Left lung (tissue), 10 donors: ENCODE results near the gene HSBP1L1. TPM values are rescaled to one million over a fixed set of nuclear protein-coding genes. Genes with fewer than 3 reads are reported as not detected.
A peak's percentile ranks its signal among the peaks of the same experiment; 100 is the strongest.
"Not testable (repeated sequence)": the region's sequence is repeated elsewhere in the genome, so short reads cannot be mapped to it uniquely, and the experiment has no call there.

Source experiments
- ATAC-seq: fragments of 200-7000 bp; cut with Tn5 transposase; one replicate; pipeline ENCODE4 v1.9.1; 2020; ENCODE audit warnings: moderate library complexity
- DNase-seq, 4 donors: peaks; one replicate each; pipeline ENCODE4 v3.0.0-alpha.2; 2013 to 2020
- H3K27ac ChIP-seq, 2 donors: fragments of 200-600 bp; sonication (generic) in 1 of 2; one replicate each; pipeline versions ENCODE4 v1.5.0 to v1.8.0; 2020 to 2021
- H3K27me3 ChIP-seq, 2 donors: fragments of 200-600 bp; sonication (generic) in 1 of 2; one replicate each; pipeline versions ENCODE4 v1.5.0 to v1.8.0; 2020 to 2021
- H3K36me3 ChIP-seq, 2 donors: fragments of 200-600 bp; sonication (generic) in 1 of 2; one replicate each; pipeline versions ENCODE4 v1.5.0 to v1.8.0; 2020 to 2021
- H3K4me1 ChIP-seq, 2 donors: fragments of 200-600 bp; one replicate each; pipeline ENCODE4 v1.8.0; 2021
- H3K4me3 ChIP-seq, 2 donors: fragments of 200-600 bp; sonication (generic) in 1 of 2; one replicate each; pipeline versions ENCODE4 v1.5.0 to v1.8.0; 2020 to 2021; ENCODE audit warnings: mild to moderate bottlenecking in 1 of 2
- H3K9me3 ChIP-seq, 2 donors: fragments of 200-600 bp; sonication (generic) in 1 of 2; one replicate each; pipeline versions ENCODE4 v1.5.0 to v1.8.0; 2020 to 2021
- CTCF ChIP-seq, 2 donors: fragments of 200-600 bp; sonication (generic) in 1 of 2; IDR thresholded peaks; one replicate each; pipeline versions ENCODE4 v1.5.0 to v1.8.0; 2021; ENCODE audit warnings: antibody characterized with exemption in 2 of 2
- intact Hi-C, 2 donors: fragments of 100-400 bp; cut with DNase I; formaldehyde crosslinking; loops; one replicate each; pipeline versions ENCODE4 v1.11.2 to v1.14.2; 2022
- polyA plus RNA-seq, 6 donors: library from polyadenylated mRNA; unstranded; fragments of 120-200 nt; gene quantifications; one replicate each; pipeline ENCODE4 v1.2.1, GENCODE V29; 2013; ENCODE audit not compliant: insufficient read length in 6 of 6
- total RNA-seq, 2 donors: library from RNA; stranded (reverse); fragmentation: NEBNext Ultra II Directional; extraction: Animal tissue kit (Norgen Biotek cat#: 25700); gene quantifications; one replicate each; pipeline ENCODE4 v1.2.1, GENCODE V29; 2021
- donor health status: DM: no; HTN: yes; CAD: no.
- donor health status: DM: no; HTN: no; CAD: no.

Gene HSBP1L1
- total and polyA plus RNA-seq, 8 donors, result 21.7 to 38.5 (median 26.5) TPM

DNA sequence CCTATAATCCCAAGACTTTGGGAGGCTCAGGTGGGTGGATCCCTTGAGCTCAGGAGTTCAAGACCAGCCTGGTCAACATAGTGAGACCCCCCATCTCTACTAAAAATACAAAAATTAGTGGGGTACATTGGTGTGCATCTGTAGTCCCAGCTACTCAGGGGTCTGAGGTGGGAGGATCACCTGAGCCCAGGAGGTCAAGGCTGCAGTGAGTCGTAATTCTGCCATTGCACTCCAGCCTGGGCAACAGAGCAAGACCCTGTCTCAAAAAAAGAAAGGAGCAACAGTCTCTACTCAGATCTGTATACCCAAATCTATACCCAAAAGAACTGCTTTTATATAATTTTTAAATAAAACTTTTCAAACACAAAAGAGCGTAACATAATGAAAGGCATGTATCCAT is 5.5 kb upstream of the HSBP1L1 start:
- no peak overlapping the region for H3K4me3 ChIP-seq
- H3K36me3 ChIP-seq, result no peaks in the 10 kb centered on the region
- H3K9me3 ChIP-seq, result no peaks in the 10 kb centered on the region
- ATAC-seq, result no peak
- no peak for DNase-seq
- H3K4me1 ChIP-seq, result peaks cover 8 to 20% of the 10 kb centered on the region in 2 donors
- no peak for TF ChIP-seq CTCF (IDR thresholded peaks at IDR 0.05)
- intact Hi-C loops, result no loop called here
- peaks cover 0 to 5% of the 10 kb centered on the region in 2 donors for H3K27me3 ChIP-seq
- H3K27ac ChIP-seq, result no peak overlapping the region

- Histone ChIP-seq H3K27ac (peak overlapping the region in 1 of 2 donors; percentile 44), H3K27me3 (peaks cover 0 to 11% of the 10 kb centered on the region in 2 donors), H3K4me1 (peaks cover 8 to 27% of the 10 kb centered on the region in 2 donors)
- intact Hi-C loops, H3K9me3 ChIP-seq, ATAC-seq, DNase-seq, H3K4me3 ChIP-seq, H3K36me3 ChIP-seq: not testable (repeated sequence)
Measured at GRCh38 chr18:79960161-79960801, 4.2 kb upstream of the HSBP1L1 start.

DNA sequence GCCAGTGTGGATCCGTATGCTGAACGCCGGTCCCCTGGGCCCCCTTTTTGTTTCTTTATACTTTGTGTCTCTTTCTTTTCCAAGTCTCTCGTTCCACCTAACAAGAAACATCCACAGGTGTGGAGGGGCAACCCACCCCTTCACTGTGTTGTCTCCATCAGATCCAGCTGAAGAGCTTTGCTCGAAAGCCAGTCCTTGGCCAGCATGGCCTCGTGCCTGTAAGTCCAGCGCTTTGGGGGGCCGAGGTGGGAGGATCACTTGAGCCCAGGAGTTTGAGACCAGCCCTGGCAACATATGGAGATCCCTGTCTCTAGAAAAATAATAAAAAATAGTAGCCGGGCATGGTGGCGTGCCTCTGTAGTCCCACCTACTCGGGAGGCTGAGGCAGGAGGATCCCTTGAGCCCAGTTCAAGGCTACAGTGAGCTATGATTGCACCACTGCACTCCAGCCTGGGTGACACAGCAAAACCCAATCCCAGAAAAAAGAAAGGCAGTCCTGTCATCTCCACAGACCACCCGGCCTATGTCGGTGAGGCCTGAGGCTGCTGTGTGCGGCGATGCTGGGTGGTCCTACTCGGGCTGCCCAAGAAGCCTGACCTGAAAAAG is 3.4 kb upstream of the HSBP1L1 start:
- DNase-seq (no peak), ATAC-seq (no peak)
- Histone ChIP-seq H3K36me3 (no peaks in the 10 kb centered on the region), H3K4me1 (peaks cover 8 to 33% of the 10 kb centered on the region in 2 donors), H3K9me3 (no peaks in the 10 kb centered on the region), H3K27ac (peak overlapping the region; percentile 67 to 90), H3K27me3 (peaks cover 0 to 11% of the 10 kb centered on the region in 2 donors), H3K4me3 (no peak overlapping the region)
- intact Hi-C loops, result no loop called here
- TF ChIP-seq CTCF (IDR thresholded peaks at IDR 0.05), result no peak

DNA sequence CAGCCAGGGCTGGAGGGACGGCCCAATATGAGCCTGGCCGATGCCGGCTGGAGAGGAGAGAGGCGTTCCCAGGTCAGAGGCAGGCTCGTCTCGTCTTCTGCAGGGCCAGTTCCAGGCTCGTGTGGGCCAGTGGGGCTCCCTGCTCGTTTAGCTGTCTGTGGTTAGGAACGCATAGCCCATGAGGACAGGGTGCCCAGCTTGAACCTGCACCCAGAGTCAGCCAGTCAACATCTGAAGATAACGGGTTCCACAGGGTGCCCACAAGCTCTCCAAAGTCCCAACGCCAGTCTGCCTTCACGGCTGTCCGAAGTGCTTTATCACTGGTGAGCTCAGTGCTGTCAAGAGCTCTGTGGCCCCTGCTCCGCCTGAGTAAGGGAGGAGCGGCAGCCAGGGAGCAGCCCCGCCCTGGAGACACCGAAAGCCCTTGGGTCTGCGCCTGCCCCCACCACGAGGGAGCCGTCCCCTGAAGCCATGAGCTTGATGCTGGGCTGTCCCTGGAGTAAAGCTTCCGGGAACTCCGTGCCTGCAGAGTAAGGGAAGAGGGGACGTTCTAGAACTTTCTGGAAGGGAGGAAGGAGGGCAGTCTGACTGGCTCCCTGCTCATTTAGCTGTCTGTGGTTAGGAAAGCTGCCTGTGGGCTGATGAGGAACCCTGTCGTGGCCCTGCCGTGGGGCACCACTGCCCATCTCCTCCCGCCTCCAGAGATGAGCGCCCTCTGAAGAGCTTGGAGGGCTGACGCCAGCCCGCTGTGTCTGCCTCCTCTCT is 2.7 kb upstream of the HSBP1L1 start:
- DNase-seq (peak in 2 of 4 donors; percentile 79 to 85), ATAC-seq (peak; percentile 70)
- Histone ChIP-seq H3K27me3 (peaks cover 0 to 11% of the 10 kb centered on the region in 2 donors), H3K36me3 (no peaks in the 10 kb centered on the region), H3K27ac (peak overlapping the region; percentile 67 to 90), H3K9me3 (no peaks in the 10 kb centered on the region), H3K4me3 (no peak overlapping the region), H3K4me1 (peaks cover 8 to 36% of the 10 kb centered on the region in 2 donors)
- intact Hi-C loops, result no loop called here
- no peak for TF ChIP-seq CTCF (IDR thresholded peaks at IDR 0.05)

- ATAC-seq, result peak; percentile 76
- Histone ChIP-seq H3K27me3 (peaks cover 0 to 11% of the 10 kb centered on the region in 2 donors), H3K4me3 (no peak overlapping the region), H3K27ac (peak overlapping the region; percentile 67 to 90), H3K36me3 (no peaks in the 10 kb centered on the region), H3K4me1 (peaks cover 8 to 36% of the 10 kb centered on the region in 2 donors), H3K9me3 (no peaks in the 10 kb centered on the region)
- intact Hi-C loops, result no loop called here
- peak in 3 of 4 donors; percentile 56 to 89 (median 78) for DNase-seq
- no peak for TF ChIP-seq CTCF (IDR thresholded peaks at IDR 0.05)
Measured at GRCh38 chr18:79962311-79962710, 2.1 kb upstream of the HSBP1L1 start.
